Ascending aorta (tissue), 2 donors: ENCODE measurements around the gene RNF213. TPM values are rescaled to one million over a fixed set of nuclear protein-coding genes. Genes with fewer than 3 reads are reported as not detected.

Experiments
- DNase-seq, 2 donors: peaks; one replicate each; pipeline ENCODE4 v3.0.0-alpha.2; 2019; ENCODE audit warnings: low spot score in 2 of 2
- H3K27ac ChIP-seq, 2 donors: fragments of 200-600 bp; sonication (generic); one replicate each; pipeline ENCODE4 v1.5.1; 2016 to 2017; ENCODE audit warnings: mild to moderate bottlenecking in 1 of 2
- H3K27me3 ChIP-seq: fragments of 200-600 bp; sonication (generic); one replicate; pipeline ENCODE4 v1.5.1; 2017
- H3K36me3 ChIP-seq, 2 donors: fragments of 200-600 bp; sonication (generic); one replicate each; pipeline ENCODE4 v1.5.1; 2016
- H3K4me1 ChIP-seq, 2 donors: fragments of 200-600 bp; sonication (generic); one replicate each; pipeline ENCODE4 v1.5.1; 2016 to 2017; ENCODE audit warnings: mild to moderate bottlenecking in 1 of 2
- H3K4me3 ChIP-seq, 2 donors: fragments of 200-600 bp; sonication (generic); one replicate each; pipeline ENCODE4 v1.5.1; 2016 to 2017; ENCODE audit warnings: mild to moderate bottlenecking in 1 of 2
- H3K9me3 ChIP-seq, 2 donors: fragments of 200-600 bp; sonication (generic); one replicate each; pipeline ENCODE4 v1.5.1; 2016
- intact Hi-C: fragments of 100-400 bp; cut with DNase I; formaldehyde crosslinking; loops from one replicate; pipeline ENCODE4 v1.15.1; 2023
- total RNA-seq: library from RNA; depleted of rRNA; stranded (reverse); fragments of >200 nt; gene quantifications from one replicate; pipeline ENCODE4 v1.1.0, GENCODE V29; 2016
- TF ChIP-seq, protein P1 (sequence below), 3 experiments: fragments of 200-600 bp in 2 of 3; fragments of 450-650 bp in 1 of 3; sonication (generic) in 2 of 3; IDR thresholded peaks; one replicate each; pipeline ENCODE4 v1.5.1; 2016 to 2019; ENCODE audit warnings: antibody characterized with exemption in 3 of 3, mild to moderate bottlenecking in 1 of 3, moderate library complexity in 1 of 3

The RNF213 gene
- total RNA-seq, 1 donor from 2014 or later = 155 TPM

DNA sequence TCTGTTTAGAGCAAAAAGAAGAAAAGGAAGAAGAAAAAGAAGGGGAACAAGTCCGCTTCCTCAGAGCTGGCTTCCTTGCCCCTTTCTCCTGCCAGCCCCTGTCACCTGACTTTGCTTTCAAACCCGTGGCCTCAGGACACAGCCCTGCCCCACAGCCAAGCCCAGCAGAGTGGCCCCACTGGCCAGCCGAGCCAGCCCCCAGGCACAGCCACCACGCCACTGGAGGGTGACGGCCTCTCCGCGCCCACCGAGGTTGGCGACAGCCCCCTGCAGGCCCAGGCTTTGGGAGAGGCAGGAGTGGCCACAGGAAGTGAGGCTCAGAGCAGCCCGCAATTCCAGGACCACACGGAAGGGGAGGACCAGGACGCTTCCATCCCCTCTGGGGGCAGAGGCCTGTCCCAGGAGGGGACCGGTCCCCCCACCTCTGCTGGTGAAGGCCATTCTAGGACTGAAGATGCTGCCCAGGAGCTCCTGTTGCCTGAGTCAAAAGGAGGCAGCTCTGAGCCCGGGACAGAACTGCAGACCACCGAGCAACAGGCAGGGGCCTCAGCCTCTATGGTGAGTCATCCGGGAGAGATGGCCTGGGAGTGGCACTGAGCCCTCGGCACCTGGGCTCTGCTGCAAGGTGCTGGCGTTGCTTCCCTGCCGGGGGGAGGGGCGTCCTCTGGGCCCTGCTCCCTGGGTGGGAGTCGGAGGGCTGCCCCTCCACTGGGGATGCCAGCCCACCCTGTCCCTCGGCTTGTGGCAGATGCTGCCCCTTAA lies 27.3 kb downstream of the RNF213 start:
- TF ChIP-seq, protein P1, sequence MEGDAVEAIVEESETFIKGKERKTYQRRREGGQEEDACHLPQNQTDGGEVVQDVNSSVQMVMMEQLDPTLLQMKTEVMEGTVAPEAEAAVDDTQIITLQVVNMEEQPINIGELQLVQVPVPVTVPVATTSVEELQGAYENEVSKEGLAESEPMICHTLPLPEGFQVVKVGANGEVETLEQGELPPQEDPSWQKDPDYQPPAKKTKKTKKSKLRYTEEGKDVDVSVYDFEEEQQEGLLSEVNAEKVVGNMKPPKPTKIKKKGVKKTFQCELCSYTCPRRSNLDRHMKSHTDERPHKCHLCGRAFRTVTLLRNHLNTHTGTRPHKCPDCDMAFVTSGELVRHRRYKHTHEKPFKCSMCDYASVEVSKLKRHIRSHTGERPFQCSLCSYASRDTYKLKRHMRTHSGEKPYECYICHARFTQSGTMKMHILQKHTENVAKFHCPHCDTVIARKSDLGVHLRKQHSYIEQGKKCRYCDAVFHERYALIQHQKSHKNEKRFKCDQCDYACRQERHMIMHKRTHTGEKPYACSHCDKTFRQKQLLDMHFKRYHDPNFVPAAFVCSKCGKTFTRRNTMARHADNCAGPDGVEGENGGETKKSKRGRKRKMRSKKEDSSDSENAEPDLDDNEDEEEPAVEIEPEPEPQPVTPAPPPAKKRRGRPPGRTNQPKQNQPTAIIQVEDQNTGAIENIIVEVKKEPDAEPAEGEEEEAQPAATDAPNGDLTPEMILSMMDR (IDR thresholded peaks at IDR 0.05) = no peak
- H3K27ac ChIP-seq = peak overlapping the region in 1 of 2 donors; percentile 17
- no peaks in the 10 kb centered on the region for H3K9me3 ChIP-seq
- no peak overlapping the region for H3K4me3 ChIP-seq
- no peak for DNase-seq
- peaks cover 59 to 66% of the 10 kb centered on the region in 2 donors for H3K36me3 ChIP-seq
- no peaks in the 10 kb centered on the region for H3K27me3 ChIP-seq
- intact Hi-C loops = no loop called here
- H3K4me1 ChIP-seq = no peaks in the 10 kb centered on the region

DNA sequence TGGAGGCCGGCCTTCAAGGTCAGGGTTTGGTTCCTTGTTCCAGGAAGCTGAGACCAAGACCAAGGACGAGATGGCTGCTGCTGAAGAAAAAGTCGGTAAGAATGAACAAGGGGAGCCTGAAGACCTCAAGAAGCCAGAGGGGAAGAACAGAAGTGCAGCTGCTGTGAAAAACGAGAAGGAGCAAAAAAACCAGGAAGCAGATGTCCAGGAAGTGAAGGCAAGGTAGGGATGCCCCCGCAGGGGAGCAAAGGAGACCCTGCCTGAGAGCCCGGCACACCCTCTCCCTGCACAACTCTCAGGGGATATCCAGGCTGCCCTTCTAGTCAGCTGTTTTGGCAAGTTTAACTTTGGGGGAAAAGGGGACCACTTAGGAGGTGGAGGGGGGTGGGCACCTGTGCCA lies 29.0 kb downstream of the RNF213 start:
- TF ChIP-seq, protein P1 (IDR thresholded peaks at IDR 0.05) = no peak
- peaks cover 65 to 82% of the 10 kb centered on the region in 2 donors for H3K36me3 ChIP-seq
- H3K4me3 ChIP-seq = no peak overlapping the region
- intact Hi-C loops = no loop called here
- no peaks in the 10 kb centered on the region for H3K4me1 ChIP-seq
- H3K9me3 ChIP-seq = no peaks in the 10 kb centered on the region
- H3K27me3 ChIP-seq = no peaks in the 10 kb centered on the region
- DNase-seq = no peak
- no peak overlapping the region for H3K27ac ChIP-seq

DNA sequence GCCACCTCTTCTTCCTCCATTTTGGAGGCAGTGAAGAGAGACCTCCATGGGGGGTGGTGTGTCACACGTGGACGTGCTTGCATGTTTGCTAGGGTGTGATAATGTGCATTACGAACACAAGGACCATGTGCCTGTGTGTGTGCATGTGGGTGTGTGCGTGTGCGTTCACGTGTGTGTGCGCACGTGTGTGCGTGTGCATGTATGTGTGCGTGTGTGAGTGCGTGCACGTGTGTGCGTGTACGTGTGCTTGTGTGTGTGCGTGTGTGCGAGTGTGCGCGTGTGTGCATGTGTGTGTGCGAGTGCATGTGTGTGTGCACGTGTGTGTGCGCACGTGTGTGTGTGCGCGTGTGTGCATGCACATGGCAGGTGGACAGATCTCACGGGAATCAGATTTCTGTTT lies 29.5 kb downstream of the RNF213 start:
- no peak overlapping the region for H3K27ac ChIP-seq
- H3K27me3 ChIP-seq = no peaks in the 10 kb centered on the region
- H3K36me3 ChIP-seq = peaks cover 70 to 87% of the 10 kb centered on the region in 2 donors
- DNase-seq = no peak
- H3K4me3 ChIP-seq = no peak overlapping the region
- intact Hi-C loops = no loop called here
- TF ChIP-seq, protein P1 (IDR thresholded peaks at IDR 0.05) = no peak
- H3K4me1 ChIP-seq = no peaks in the 10 kb centered on the region
- H3K9me3 ChIP-seq = no peaks in the 10 kb centered on the region

DNA sequence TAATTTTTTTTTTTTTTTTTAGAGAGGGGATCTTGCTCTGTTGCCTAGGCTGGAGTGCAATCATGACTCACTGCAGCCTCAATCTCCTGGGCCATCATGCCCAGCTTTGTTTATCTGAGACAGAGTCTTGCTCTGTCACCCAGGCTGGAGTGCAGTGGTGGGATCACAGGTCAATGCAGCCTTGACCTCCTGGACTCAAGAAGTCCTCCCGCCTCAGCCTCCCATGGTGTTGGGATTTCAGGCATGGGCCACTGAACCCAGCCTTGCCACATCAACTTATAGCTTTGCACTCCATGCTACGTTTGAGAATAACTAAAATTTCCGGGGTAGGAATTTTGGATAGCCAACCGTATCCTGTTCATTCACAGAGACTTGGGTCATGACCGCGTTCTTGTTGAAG lies 30.6 kb downstream of the RNF213 start:
- Histone ChIP-seq H3K9me3 (no peaks in the 10 kb centered on the region), H3K4me1 (no peaks in the 10 kb centered on the region), H3K4me3 (no peak overlapping the region), H3K36me3 (peaks cover 81 to 98% of the 10 kb centered on the region in 2 donors), H3K27ac (no peak overlapping the region), H3K27me3 (no peaks in the 10 kb centered on the region)
- intact Hi-C loops = no loop called here
- no peak for DNase-seq
- TF ChIP-seq, protein P1 (IDR thresholded peaks at IDR 0.05) = no peak

DNA sequence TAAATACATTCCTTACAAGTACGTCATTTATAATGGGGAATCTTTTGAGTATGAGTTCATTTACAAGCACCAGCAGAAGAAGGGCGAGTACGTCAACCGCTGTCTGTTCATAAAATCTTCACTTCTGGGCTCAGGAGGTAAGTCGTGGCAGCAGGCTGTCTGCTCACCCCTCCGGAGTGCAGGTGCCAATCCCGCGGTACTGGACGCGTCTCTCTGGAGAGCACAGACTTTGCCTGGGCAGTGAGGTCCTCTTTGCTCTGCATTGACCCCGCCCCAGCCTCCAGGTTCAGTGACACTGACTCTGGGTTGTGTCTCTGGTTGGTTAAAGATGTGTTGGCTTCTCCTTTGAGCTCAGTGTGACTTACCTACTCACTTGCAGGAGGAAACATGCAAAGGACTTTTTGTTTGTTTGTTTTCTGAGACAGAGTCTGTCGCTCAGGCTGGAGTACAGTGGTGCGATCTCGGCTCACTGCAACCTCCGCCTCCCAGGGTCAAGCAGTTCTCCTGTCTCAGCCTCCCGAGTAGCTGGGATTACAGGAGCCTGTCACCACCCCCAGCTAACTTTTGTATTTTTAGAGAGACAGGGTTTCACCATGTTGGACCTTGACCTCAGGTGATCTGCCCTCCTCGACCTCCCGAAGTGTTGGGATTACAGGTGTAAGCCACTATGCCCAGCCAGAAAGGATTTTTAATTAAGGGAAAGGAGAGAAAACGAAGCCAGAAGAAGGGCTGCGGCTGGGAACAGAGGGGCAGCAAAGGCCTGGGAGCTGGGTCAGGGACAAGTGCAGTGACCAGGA lies 31.2 kb downstream of the RNF213 start:
- intact Hi-C loops = no loop called here
- H3K36me3 ChIP-seq = peaks cover 88 to 99% of the 10 kb centered on the region in 2 donors
- no peak for DNase-seq

More for the DNA sequence above, 31.2 kb downstream of the RNF213 start:
- TF ChIP-seq, protein P1 (IDR thresholded peaks at IDR 0.05) = no peak
- H3K9me3 ChIP-seq = no peaks in the 10 kb centered on the region
- no peak overlapping the region for H3K4me3 ChIP-seq
- no peak overlapping the region for H3K27ac ChIP-seq
- no peaks in the 10 kb centered on the region for H3K27me3 ChIP-seq
- no peaks in the 10 kb centered on the region for H3K4me1 ChIP-seq
